Neuronal stem cell (in vitro differentiated cells): ENCODE data around the gene FKBP10.

Experiments
- DNase-seq: peaks from one replicate; pipeline ENCODE4 v3.0.0-alpha.2; 2013; ENCODE audit warnings: low spot score
- H2AFZ ChIP-seq: one replicate; pipeline ENCODE4 v1.6.1; 2013; ENCODE audit warnings: mild to moderate bottlenecking, low read length, inconsistent platforms
- H2AK5ac ChIP-seq: 2 replicates; pipeline ENCODE4 v1.6.1; 2013; ENCODE audit warnings: low read depth, mild to moderate bottlenecking, inconsistent platforms, low read length, moderate library complexity, mixed read lengths
- H2BK120ac ChIP-seq: 2 replicates; pipeline ENCODE4 v1.6.1; 2013; ENCODE audit warnings: low read depth, mild to moderate bottlenecking, inconsistent platforms, low read length, moderate library complexity, mixed read lengths
- H2BK12ac ChIP-seq: one replicate; pipeline ENCODE4 v1.6.1; 2013; ENCODE audit warnings: low read length, inconsistent platforms
- H2BK15ac ChIP-seq: 2 replicates; pipeline ENCODE4 v1.6.1; 2013; ENCODE audit warnings: mild to moderate bottlenecking, low read length, inconsistent platforms, mixed read lengths
- H2BK5ac ChIP-seq: one replicate; pipeline ENCODE4 v1.6.1; 2013; ENCODE audit warnings: inconsistent platforms, mild to moderate bottlenecking, low read length, moderate library complexity
- H3K14ac ChIP-seq: one replicate; pipeline ENCODE4 v1.6.1; 2013; ENCODE audit warnings: low read length, inconsistent platforms
- H3K18ac ChIP-seq: 2 replicates; pipeline ENCODE4 v1.6.1; 2013; ENCODE audit warnings: low read length, inconsistent platforms
- H3K23ac ChIP-seq: 2 replicates; pipeline ENCODE4 v1.6.1; 2013; ENCODE audit warnings: low read depth, mild to moderate bottlenecking, mixed read lengths, low read length, inconsistent platforms; ENCODE audit not compliant: poor library complexity
- H3K27ac ChIP-seq: replicated peaks from 3 replicates; pipeline ENCODE4 v1.5.1; 2013; ENCODE audit warnings: low read length, inconsistent platforms
- H3K27me3 ChIP-seq, 3 experiments: 2 replicates each; pipeline ENCODE4 v1.6.1; 2013; ENCODE audit warnings: low read length in 3 of 3, mild to moderate bottlenecking in 2 of 3, inconsistent platforms in 1 of 3, low read depth in 1 of 3, mixed read lengths in 1 of 3, moderate library complexity in 1 of 3; ENCODE audit not compliant: control insufficient read depth in 3 of 3, insufficient read depth in 3 of 3
- H3K36me3 ChIP-seq, 2 donors: replicated peaks in 1 of 2; 2 replicates each; pipeline ENCODE4 v1.6.1; 2013; ENCODE audit warnings: low read length in 2 of 2; ENCODE audit not compliant: control insufficient read depth in 2 of 2, insufficient read depth in 2 of 2
- H3K4ac ChIP-seq: 2 replicates; pipeline ENCODE4 v1.6.1; 2013; ENCODE audit warnings: inconsistent platforms, mild to moderate bottlenecking, low read length, moderate library complexity
- H3K4me1 ChIP-seq, 2 donors: 1 replicate in 1 of 2; 2 replicates in 1 of 2; pipeline ENCODE4 v1.6.1; 2013; ENCODE audit warnings: low read length in 2 of 2, low read depth in 1 of 2; ENCODE audit not compliant: control insufficient read depth in 2 of 2, insufficient read depth in 1 of 2
- H3K4me2 ChIP-seq: one replicate; pipeline ENCODE4 v1.6.1; 2013; ENCODE audit warnings: mild to moderate bottlenecking, low read length, inconsistent platforms; ENCODE audit not compliant: insufficient read depth, poor library complexity, severe bottlenecking
- H3K4me3 ChIP-seq, 2 donors: 2 replicates each; pipeline ENCODE4 v1.5.1; 2013; ENCODE audit warnings: low read length in 2 of 2, mild to moderate bottlenecking in 2 of 2, inconsistent platforms in 1 of 2, moderate library complexity in 1 of 2
- H3K79me1 ChIP-seq: one replicate; pipeline ENCODE4 v1.6.1; 2013; ENCODE audit warnings: low read depth, mild to moderate bottlenecking, inconsistent platforms, low read length, moderate library complexity
- H3K9ac ChIP-seq: one replicate; pipeline ENCODE4 v1.6.1; 2013; ENCODE audit warnings: mild to moderate bottlenecking, low read depth, low read length, inconsistent platforms; ENCODE audit not compliant: poor library complexity
- H3K9me3 ChIP-seq, 2 donors: replicated peaks in 1 of 2; 2 replicates each; pipeline versions ENCODE3 to v1.6.1; 2013; ENCODE audit warnings: low read length in 2 of 2, mild to moderate bottlenecking in 2 of 2, inconsistent platforms in 1 of 2, low read depth in 1 of 2, mixed read lengths in 1 of 2, moderate library complexity in 1 of 2; ENCODE audit not compliant: control insufficient read depth in 2 of 2, insufficient read depth in 1 of 2
- H4K8ac ChIP-seq: one replicate; pipeline ENCODE4 v1.6.1; 2013; ENCODE audit warnings: low read depth, mild to moderate bottlenecking, inconsistent platforms, low read length, moderate library complexity
- H4K91ac ChIP-seq: one replicate; pipeline ENCODE4 v1.6.1; 2013; ENCODE audit warnings: low read length, low read depth, mild to moderate bottlenecking, inconsistent platforms; ENCODE audit not compliant: poor library complexity
- WGBS, 2 donors: extraction: QIAGEN DNeasy Blood & Tissue Kit; methylation state at CpG; one replicate each; pipeline ENCODE4 v1.1.7; 2013; ENCODE audit warnings: missing lambda C conversion rate in 2 of 2, mixed read lengths in 1 of 2; ENCODE audit not compliant: insufficient read length in 2 of 2, insufficient replicate concordance in 1 of 2; ENCODE audit errors: extremely low coverage in 2 of 2; 5-methylcytosine and 5-hydroxymethylcytosine counted together

FKBP10 gene

DNA sequence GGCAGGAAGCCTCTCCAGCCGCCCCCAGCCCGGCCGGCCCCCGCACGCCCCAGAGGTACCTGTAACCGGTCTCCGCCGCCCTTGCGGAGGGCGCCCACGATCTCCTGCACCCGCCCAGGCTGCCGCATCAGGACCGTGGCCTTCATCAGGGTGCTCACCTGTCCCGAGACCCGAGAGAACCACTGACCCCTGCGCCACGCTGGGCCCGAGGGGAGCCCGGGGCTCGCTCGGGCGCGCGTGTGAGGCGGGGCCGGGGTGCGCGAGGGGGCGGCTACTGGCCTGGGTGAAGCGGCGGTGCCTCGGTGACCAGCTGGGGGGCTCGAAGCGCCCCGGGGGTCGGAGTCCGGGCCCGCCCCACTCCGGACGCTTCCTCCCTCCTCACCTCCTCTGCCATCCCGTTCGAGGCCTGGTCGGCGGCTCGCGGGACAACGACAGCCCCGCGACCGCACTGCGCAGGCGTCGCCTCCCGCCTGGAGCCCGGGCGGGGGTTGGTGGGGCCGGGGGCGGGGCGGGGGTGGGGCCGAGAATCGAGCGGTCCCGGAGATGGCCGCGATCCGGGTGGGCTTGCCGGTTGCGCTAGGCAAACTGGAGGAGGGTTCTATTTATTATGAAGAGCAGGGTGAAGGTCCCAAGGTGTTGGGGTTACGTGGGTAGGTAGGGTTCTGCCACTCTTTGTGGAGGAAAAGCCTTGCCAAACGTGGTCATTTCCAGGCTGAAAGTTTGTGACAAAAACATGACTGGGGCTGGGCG is 23.2 kb downstream of the FKBP10 start, which contains the start of gene NT5C3B:
NT5C3B (minus strand) TSS at position 433 of the 750 bp plus-strand sequence; CDS start at position 394, 39 bp downstream.
- H3K79me1 ChIP-seq, result peaks cover 4% of the 10 kb centered on the region
- H3K27ac ChIP-seq, result no peak within 1 kb of the TSS
- peak; percentile 41 for DNase-seq

DNA sequence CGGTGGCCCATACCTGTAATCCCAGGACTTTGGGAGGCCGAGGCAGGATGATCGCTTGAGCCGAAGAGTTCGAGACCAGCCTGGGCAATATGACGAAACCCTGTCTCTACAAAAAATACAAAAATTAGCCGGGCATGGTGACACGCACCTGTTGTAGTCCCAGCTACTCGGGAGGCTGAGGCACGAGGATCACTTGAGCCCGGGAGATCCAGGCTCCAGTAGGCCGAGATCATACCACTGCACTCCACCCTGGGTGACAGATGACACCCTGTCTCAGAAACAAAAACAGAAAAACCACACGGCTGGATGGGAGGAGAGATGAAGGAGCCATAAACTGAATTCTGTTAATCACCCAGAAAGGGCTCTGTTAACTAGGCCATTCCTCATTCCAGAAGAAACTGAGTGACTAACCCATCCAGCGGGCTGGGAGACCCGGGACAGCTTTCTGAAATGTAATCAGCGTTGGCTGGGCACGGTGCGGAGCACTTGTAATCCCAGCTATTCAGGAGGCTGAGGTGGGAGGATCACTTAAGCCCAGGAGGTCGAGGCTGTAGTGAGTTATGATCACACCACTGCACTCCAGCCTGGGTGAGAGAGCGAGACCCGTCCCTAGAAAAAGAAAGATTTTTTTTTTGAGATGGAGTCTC is 23.9 kb downstream of the FKBP10 start:
- no peak overlapping the region for H2BK5ac ChIP-seq
- DNase-seq, result no peak
- H3K23ac ChIP-seq, result no peak overlapping the region
- H3K27ac ChIP-seq, result no peak overlapping the region
- no peak overlapping the region for H4K91ac ChIP-seq
- H2BK12ac ChIP-seq, result no peak overlapping the region
- H3K18ac ChIP-seq, result no peak overlapping the region
- no peak overlapping the region for H2BK120ac ChIP-seq
- H3K36me3 ChIP-seq, result peaks cover 3 to 31% of the 10 kb centered on the region in 2 donors
- no peaks in the 10 kb centered on the region for H3K9me3 ChIP-seq
- H2AK5ac ChIP-seq, result no peak overlapping the region
- WGBS, 2 donors, result no CpG with 5 or more reads among the region's 21 CpGs
- H3K4ac ChIP-seq, result no peak overlapping the region
- H3K14ac ChIP-seq, result no peak overlapping the region
- H3K27me3 ChIP-seq, result peaks cover 0 to 3% (median 0%) of the 10 kb centered on the region in 3 experiments
- H3K4me2 ChIP-seq, result peak overlapping the region; percentile 78
- peak overlapping the region; percentile 98 for H2AFZ ChIP-seq
- H3K4me1 ChIP-seq, result peaks cover 3% of the 10 kb centered on the region in 2 donors
- H4K8ac ChIP-seq, result no peak overlapping the region
- peak overlapping the region; percentile 32 for H3K9ac ChIP-seq
- no peak overlapping the region for H2BK15ac ChIP-seq
- H3K4me3 ChIP-seq, result peak overlapping the region; percentile 53 to 92
- peaks cover 4% of the 10 kb centered on the region for H3K79me1 ChIP-seq

More for the DNA sequence above, 23.2 kb downstream of the FKBP10 start, which contains the start of gene NT5C3B:
- H2AK5ac ChIP-seq, result peak within 1 kb of the TSS; percentile 75
- peaks cover 3% of the 10 kb centered on the region in 2 donors for H3K4me1 ChIP-seq
- H3K18ac ChIP-seq, result peak within 1 kb of the TSS; percentile 97
- H3K27me3 ChIP-seq, result peaks cover 0 to 3% (median 0%) of the 10 kb centered on the region in 3 experiments
- no peak within 1 kb of the TSS for H4K91ac ChIP-seq
- H3K9me3 ChIP-seq, result no peaks in the 10 kb centered on the region
- H2BK5ac ChIP-seq, result no peak within 1 kb of the TSS
- H3K4me3 ChIP-seq, result peak within 1 kb of the TSS; percentile 92 to 95
- peak within 1 kb of the TSS; percentile 78 for H3K4me2 ChIP-seq
- H2BK120ac ChIP-seq, result peak within 1 kb of the TSS; percentile 16
- H3K23ac ChIP-seq, result peak within 1 kb of the TSS; percentile 87
- peaks cover 8 to 38% of the 10 kb centered on the region in 2 donors for H3K36me3 ChIP-seq
- H3K14ac ChIP-seq, result peak within 1 kb of the TSS; percentile 99
- no peak within 1 kb of the TSS for H4K8ac ChIP-seq
- peak within 1 kb of the TSS; percentile 98 for H2AFZ ChIP-seq
- no peak within 1 kb of the TSS for H2BK12ac ChIP-seq
- H3K9ac ChIP-seq, result peak within 1 kb of the TSS; percentile 97
- no CpG with 5 or more reads among the region's 72 CpGs for WGBS, 2 donors
- peak within 1 kb of the TSS; percentile 93 for H3K4ac ChIP-seq
- peak within 1 kb of the TSS; percentile 98 for H2BK15ac ChIP-seq

DNA sequence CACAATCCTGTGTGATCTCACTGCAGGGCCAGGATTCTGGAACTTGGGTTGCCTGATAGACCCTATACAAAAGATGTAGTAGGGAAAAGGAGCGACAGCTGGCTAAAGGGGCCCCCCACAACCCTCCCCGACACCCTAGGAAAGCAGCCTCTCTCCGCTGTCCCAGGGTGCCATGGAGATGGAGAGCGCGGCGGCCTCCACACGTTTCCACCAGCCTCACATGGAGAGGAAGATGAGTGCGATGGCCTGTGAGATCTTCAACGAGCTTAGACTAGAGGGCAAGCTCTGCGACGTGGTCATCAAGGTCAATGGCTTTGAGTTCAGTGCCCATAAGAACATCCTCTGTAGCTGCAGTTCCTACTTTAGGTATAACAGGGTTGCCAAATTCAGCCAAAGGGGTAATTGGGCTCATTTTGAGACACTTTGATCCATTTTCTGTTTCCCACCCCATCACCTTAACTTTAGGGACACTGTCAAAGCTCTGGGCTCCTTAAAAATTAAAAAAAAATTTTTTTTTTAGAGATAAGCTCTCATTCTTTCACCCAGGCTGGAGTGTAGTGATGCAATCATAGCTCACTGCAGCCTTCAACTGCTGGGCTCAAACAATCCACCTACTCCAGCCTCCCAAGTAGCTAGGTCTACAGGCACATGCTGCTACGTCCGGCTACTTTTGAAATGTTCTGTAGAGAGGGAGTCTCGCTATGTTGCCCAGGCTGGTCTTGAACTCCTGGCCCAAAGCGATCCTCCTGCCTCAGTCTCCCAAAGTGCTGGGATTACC is 25.1 kb downstream of the FKBP10 start, which contains the start of gene KLHL10:
KLHL10 (plus strand) TSS at position 65 of the 778 bp plus-strand sequence; CDS start at position 173, 108 bp downstream.
- H4K91ac ChIP-seq, result no peak within 1 kb of the TSS
- H4K8ac ChIP-seq, result no peak within 1 kb of the TSS
- H3K4ac ChIP-seq, result no peak within 1 kb of the TSS
- H3K27ac ChIP-seq, result no peak within 1 kb of the TSS
- no peak within 1 kb of the TSS for H2BK5ac ChIP-seq
- peaks cover 3% of the 10 kb centered on the region in 2 donors for H3K4me1 ChIP-seq
- H3K23ac ChIP-seq, result peak within 1 kb of the TSS; percentile 88
- H3K14ac ChIP-seq, result no peak within 1 kb of the TSS
- no peak within 1 kb of the TSS for H3K18ac ChIP-seq
- H3K4me2 ChIP-seq, result no peak within 1 kb of the TSS
- H2BK120ac ChIP-seq, result no peak within 1 kb of the TSS
- H2AFZ ChIP-seq, result peak within 1 kb of the TSS; percentile 98
- peak within 1 kb of the TSS in 1 of 2 donors; percentile 92 for H3K4me3 ChIP-seq
- H3K79me1 ChIP-seq, result peaks cover 4% of the 10 kb centered on the region
- WGBS, 2 donors, result no CpG with 5 or more reads among the region's 15 CpGs
- DNase-seq, result no peak
- H2BK15ac ChIP-seq, result no peak within 1 kb of the TSS
- no peak within 1 kb of the TSS for H3K9ac ChIP-seq
- peaks cover 0 to 3% (median 0%) of the 10 kb centered on the region in 3 experiments for H3K27me3 ChIP-seq
- H3K36me3 ChIP-seq, result peaks cover 0 to 19% of the 10 kb centered on the region in 2 donors
- H2BK12ac ChIP-seq, result no peak within 1 kb of the TSS
- H3K9me3 ChIP-seq, result no peaks in the 10 kb centered on the region
- H2AK5ac ChIP-seq, result no peak within 1 kb of the TSS
